ENCODE measurements around the gene NEK10.
"Not testable (repeated sequence)": the region's sequence is repeated elsewhere in the genome, so short reads cannot be mapped to it uniquely, and the experiment has no call there.

Gene NEK10

DNA sequence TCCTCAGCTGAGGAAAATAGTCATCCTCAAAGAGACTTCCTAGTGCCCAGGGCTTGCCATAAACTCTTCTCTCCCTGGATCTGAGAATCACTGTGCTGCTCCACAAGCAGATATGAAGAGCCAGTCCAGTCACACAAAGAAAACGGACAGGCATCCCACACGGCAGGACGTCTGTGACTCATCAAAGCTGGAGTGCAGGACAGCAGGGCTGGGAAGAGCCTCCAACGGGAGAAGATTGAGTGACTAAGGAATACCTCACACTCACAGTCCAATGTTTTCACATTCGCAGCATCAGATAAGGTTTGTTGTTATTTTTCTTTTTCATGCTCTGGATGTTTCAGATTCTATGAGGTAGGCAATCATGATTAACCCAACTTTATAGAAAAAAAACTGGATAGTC lies 57.8 kb downstream of the NEK10 start:
- no peak for FAIRE-seq

DNA sequence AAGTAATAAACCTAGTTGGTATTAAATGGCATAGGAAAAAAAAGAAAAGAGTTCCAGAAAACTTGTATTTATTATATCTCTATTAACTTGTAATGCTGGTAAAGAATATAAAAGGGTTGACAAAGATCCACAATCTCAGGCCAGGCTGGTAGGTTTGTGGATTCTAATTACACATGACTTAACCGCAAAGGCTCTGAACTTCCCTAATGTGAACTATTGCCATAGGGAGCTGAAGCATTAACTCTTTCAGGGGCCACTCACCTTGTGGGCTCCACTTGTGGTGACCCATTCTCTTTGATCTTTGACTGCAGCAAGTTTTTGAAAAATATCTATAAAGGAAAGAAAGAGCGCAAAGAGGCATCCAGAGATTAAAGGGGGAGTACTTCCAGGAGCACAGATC lies 58.5 kb downstream of the NEK10 start:
- FAIRE-seq: no peak

DNA sequence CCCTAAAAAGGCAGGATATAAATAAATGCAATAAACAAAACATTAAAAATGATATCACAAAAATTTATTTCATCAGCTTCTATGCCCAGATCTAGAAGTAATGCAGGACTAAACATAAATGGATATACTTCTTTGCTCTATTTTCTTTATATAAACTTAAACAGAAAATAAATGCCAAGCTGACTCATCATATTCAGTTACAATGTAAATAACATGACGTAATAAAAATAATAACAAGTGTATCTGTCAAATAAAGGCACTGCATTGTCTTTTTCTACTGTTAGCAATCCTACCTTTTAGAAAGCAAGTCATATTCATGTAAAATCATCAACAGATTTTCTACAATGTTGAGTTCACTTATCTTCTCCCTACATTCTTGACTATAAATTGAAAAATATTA lies 61.6 kb downstream of the NEK10 start:
- FAIRE-seq: no peak

DNA sequence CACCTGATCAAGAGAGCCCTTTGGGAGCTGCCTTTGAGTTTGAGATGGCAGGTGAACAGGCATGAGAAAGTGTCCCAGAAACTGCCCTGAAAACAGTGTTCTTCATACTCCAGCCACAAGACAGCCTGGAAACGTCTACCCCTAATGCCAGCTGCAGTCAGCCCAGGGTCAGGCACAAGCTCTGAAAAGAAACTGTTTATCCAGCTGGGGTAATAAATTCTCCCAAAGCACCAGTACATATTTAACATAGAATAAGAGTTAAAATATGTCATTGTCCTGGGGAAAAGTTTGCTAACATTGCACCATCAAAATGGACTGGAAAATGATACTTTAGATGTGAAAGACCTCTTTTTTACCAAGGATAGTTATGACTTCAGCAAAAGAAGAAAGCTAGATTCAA lies 66.3 kb downstream of the NEK10 start:
- FAIRE-seq: no peak

DNA sequence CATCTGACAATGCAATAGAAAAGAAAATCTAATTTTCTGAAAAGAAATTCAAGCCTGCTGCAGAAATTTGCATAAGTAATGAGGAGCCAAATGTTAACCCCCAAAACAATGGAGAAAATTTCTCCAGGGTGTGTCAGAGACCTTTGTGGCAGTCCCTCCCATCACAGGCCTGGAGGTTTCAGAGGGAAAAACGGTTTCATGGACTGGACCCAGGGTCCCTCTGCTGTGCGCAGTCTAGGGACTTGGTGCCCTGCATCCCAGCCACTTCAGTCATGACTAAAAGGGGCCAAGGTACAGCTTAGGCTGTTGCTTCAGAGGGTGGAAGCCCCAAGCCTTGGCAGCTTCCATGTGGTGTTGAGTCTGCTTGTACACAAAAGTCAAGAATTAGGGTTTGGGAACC lies 70.2 kb downstream of the NEK10 start:
- not testable (repeated sequence) for FAIRE-seq

DNA sequence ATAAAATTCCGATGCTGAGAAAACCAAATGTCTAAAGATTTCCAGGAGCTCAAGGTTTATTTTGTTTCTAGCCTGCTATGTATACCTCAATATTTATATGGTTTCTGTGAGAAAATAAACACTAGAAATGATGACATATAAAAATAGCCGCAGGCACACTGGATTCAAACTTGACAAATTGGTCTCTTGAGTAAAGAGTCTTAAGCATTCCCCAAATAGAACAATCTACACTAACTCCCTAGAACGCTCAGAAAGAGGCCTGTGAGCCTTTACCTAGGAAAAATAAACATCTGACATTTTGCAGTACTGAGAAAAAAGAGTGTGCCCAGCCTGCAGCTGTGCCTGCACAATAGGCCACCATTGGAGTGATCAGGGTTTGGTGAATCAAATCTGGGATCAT lies 75.2 kb downstream of the NEK10 start:
- no peak for FAIRE-seq

DNA sequence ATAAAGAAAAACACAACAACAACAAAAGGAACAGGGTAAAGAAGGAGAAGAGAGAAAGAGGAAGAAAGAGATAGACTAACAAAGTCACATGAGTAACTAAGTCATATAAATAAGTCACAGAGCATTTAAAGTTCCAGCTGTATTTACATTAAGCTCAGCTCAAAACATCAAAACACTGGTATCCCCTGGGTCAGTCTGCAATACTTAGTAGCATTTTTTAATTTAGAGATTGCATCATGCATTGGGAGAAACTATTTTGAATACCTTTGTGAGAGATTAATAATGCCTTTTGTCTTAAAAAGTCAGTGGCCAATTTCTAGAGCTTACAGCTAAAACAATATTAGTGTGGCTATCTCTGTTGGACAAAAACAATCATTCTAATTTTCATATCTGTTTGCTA lies 78.4 kb downstream of the NEK10 start:
- FAIRE-seq: no peak

DNA sequence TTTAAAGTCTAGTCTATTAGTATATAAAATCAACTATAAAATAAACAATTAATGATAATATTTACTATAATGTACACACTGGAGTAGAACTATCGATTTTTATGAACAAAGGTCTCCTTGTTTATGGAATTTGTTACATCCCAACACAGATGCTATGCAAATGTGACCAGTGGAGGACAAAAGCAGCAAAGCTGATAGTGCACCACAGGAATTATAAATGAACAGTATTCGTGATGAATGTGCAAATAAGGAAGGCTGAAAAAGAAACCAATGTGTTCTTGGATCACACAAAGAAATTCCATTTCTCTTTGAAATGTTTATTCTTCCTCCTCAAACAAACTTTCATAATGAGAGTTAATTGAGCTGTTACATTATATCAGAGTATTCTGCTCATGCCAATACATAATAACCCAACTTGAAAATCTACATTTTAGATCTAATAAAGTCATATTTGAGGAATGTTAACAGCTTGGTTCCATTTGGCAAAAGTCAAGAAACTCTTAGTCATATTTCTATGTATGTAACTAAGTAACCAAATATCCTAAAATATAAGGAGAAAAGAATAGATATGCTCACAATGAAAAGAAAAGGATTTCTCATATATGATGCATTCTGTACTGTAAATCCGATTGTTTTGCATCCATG lies 79.3 kb downstream of the NEK10 start:
- FAIRE-seq: no peak

DNA sequence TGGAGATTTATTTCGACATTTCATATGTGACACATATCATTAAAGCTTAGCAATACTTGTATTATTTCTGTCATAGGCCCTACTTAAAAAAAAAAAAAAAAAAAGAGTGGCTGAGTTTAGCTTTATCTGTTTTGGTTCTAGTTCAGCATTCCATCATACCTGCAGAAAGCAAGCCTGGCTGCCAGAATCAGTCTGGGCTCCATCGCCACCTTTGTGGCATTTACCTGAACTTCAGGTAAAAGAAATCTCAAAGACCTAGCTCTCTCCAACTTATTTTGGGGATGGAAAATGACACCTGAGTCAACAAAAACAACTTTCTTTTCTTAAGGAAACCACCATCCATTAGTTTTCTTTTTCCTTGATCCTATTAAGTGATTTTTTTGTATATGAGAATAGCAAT lies 82.1 kb downstream of the NEK10 start:
- FAIRE-seq: no peak

DNA sequence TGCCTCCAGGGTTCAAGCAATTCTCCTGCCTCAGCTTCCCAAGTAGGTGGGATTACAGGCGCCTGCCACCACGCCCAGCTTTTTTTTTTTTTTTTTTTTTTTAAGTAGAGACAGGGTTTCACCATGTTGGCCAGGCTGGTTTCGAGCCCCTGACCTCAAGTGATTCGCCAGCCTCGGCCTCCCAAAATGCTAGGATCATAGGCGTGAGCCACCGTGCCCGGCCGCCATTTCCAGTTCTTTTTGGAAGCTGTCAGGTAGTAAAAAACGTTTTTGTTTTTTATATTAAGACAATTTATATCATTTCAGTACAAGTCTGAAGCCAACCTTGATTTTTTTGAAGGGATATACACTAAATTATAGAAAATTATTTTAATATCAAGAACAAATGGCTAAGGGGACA lies 82.7 kb downstream of the NEK10 start:
- FAIRE-seq: not testable (repeated sequence)

DNA sequence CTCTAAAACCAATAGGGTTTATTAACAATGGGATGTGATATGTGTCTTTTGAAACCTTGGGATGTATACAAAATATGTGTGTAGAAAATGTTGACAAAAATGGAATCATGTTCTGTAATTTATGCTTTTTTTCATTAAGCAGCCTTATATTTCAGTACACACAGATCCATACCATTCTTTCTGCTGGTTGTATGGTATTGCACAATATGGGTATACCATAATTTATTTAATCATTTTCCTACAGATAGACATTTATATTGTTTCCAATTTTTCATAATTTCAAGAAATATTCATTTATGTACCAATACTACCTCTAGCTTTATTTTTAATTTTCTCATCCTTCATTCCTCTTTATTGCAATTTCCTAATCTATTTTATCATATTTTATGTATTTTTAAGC lies 83.5 kb downstream of the NEK10 start:
- FAIRE-seq: no peak

DNA sequence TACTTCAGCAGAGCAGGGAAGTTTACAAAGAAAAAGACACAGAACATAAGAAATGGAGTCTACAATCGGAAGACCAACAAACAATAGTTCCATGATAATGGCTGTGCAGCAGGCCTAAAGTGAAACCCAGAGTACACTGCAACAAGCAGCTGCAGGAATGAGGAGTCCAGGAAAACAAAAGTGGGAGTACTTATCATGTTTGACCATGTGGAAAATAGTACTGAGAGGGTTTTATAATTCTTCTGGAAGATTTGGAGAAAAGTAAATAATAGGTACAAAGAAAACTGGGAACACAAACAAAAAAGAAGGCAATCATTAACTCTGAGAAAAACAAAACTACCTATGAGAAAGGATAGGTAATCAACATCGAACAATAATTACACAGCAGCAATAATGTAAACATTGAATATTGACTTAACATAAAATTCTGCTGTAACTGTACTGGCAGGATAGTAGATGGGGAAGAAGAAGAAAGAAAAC lies 87.5 kb downstream of the NEK10 start:
- no peak for FAIRE-seq

DNA sequence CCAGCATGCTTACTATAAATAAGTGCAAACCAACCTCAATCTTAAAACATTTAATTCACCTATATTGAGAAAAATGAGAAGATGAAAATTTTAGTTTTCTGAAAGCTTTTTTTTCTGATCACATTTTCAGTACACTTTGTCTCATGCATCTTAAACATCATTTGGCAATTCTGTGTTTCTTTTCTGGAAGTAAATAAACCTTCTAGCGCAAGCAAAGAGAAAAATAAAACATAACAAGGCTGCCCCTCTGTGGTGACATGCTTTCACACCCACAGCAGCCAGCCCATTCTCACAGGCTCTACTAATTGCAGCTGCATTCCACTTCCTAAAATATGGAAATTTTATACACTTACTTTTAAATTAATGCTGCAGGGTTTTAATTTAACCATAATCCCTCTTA lies 90.1 kb downstream of the NEK10 start:
- FAIRE-seq: peak; percentile 94

DNA sequence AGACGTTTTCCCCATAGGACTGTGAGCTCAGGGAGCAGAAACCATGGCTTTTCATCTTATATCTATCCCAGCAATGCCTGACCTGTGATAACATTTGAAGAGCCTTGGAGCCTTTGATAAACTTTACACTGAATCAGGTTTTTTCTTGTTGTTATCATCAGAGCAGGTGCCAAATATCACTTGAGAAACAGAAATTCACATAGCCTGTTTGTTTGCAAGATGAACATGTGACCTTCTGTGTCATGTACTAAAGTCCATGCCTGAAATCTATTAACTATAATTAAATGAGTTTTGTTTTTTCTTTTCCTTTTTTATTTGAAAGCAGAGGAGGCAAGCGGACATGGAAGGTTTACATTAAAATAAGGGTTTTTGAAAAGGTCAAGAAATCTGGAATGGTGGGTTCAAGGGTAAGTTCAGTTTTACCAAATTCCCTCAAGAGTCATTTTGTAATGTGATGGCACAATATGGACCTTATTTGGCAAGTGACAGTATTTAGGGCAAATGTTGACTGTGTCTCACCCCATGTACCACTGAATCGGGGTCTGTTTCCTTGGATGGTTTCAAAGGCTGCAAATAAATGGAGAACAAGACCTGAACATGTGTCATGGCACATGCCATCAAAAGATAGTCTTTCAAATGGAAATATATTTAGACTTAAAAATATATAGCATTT lies 90.7 kb downstream of the NEK10 start:
- FAIRE-seq: no peak

DNA sequence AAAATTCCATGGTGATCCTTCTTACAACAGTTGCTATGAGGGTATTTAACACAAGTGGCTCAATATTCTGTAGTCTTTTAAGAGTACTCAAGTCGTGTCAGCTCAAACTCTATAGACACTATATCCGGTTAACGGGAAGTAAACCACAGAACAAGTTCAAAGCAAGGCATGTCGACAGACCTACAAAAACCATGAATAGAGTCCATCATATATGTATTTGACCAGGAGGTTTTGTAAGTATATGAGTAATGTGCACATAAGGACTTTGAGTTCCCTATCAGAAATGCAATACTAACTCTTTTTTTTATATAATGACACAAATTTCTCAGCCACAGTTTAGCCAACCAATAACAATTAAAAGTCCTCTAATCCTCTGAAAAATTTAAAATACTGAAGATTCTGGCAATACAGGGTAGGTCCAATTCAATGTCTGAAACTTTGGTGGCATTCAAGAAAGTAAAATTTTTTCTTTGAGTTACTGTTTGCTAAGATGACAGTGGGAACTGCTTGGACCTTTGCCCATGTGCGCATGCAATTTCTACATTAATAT lies 93.7 kb downstream of the NEK10 start:
- no peak for FAIRE-seq

DNA sequence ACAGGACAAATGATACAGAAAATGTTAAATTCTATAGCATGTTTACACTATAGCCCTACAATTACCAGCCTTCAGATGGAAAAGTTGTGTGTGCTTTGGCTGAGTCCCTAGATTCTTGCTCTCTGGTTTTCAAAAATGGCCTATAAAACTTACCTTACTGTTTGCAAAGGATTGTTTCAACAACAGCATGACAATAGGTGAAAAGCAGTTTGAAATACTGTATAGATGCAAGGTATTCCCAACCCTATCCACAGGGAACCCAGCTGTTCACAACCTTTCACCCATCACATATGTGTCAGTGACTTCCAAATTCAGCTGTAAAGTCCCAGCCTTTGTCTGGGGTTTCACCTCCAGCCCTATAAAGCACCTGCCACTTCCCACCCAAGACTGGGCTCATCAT lies 97.3 kb downstream of the NEK10 start:
- no peak for FAIRE-seq

DNA sequence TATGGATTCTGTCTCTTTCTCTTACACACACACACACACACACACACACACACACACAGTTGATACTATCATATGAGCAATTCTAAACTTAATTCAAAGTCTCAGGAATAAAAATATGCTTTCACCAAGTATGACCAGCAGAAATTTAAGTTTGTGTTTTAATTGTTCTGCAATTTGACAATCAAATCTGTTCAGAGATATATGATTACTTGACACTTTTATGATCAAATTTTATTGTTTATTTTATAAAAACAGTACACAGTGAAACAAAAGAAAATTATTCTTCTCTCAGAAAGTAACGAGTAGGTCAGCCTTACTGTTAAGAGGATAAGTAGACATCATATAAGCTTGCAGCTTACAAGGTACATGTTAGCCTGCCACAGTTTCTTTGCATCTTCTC lies 114.3 kb downstream of the NEK10 start:
- FAIRE-seq: no peak

DNA sequence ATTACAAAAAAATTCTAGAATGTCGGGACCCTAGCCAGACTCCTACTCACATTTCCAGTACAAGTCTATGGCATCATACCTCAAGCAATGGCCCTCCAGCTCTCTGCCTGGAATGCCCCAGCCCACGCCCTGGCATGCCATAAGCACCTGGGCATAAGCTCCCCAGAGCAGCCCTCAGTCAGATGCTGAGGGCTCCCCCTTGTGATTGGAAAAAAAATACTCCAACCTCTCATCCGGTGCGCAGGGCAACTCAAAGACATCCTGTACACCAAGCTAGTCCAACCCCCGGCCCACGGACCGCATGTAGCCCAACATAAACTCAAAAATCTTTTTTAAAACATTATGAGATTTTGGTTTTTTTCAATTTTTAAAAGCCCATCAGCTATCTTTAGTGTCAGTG lies 115.4 kb downstream of the NEK10 start:
- FAIRE-seq: no peak

DNA sequence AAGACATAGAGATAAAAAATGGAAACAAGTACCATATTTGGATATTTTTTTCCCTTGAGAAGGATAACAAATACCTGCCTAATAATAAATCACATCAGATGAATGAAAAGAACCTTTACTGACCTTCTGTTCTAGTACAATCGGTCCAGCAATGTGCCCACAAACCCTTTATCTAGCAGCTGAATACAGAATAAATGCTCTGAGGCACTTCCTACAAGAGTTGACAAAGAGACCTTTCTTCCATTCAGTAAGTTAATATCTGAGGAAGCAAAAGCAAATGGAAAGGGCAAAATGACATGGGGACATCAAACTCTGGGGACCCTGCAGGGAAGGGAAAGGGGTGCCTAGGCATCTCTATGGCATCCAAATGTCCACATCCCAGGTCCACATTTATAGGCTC lies 115.8 kb downstream of the NEK10 start:
- no peak for FAIRE-seq

DNA sequence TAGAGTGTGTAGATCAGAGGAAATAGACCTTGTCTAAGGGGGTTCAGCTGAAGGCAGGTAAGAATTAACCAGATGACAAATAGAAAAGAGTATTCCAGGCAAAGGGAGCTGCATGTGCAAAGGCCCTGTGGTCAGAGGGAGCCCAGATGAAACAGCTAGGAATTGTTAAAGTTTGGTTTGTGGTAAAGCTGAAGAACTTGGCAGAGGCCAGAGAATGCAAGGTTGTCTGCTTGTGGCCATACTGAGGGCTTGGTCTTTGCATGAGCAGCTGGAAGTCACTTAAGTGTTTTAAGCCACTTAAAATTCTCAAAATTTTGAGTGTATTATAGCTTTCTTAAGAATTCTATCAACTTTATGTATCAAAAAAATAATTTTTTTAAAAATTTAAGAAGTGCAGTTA lies 116.5 kb downstream of the NEK10 start:
- no peak for FAIRE-seq

DNA sequence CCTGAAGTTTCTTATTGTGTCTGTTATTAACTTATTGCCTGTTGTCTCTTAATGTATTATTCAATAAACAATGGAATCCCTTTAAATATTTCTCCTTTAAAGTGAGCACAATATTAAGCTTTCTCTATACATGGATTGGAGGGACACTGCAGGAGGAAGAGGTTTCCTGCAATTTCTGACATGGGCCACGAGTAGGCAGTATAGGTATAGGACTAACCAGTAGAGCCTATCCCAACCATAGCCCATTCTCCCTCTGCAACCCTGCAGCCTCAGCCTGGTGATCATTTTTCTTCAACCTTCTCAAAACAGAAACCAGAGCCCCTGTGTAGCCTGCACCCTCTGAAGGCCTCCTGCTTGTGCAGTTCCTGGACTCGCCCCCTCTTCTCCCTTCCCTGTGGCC lies 124.8 kb downstream of the NEK10 start:
- no peak for FAIRE-seq

DNA sequence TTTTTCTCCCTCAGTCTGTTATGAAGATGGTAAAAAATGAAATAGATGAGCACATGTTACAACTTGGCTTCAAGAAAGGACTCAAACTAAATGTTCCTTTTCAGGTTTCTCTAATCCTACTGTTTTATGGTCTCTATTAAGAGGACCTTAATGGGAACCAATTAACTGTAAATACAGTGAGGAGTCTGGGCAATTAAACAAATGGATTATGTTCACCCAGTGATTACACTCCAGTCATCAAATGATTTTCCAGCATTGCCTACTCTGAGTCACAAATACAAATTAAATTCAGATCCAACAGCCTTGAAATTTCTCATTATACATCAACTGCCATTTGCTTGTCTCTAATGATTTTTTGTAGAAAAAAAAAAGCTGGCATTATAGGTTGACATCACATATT lies 129.2 kb downstream of the NEK10 start:
- no peak for FAIRE-seq

DNA sequence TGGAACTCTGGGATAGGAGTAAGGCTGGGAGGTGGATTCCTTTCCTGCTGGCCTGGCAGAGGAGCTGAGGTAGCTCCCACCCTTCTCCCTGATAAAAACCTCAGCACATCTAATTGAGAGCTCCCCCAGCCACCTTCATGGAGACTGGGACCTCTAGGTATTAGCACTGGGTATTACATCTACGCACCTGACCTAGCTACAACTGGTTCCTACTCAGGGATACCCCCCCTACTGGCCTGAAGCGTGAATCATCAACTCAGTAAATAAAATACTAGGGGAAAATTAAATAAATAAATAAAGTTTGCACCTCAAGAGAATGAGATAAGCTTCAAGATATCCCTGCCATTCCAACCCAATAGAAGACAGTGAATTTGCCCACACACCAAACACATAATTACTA lies 140.4 kb downstream of the NEK10 start:
- FAIRE-seq: no peak

DNA sequence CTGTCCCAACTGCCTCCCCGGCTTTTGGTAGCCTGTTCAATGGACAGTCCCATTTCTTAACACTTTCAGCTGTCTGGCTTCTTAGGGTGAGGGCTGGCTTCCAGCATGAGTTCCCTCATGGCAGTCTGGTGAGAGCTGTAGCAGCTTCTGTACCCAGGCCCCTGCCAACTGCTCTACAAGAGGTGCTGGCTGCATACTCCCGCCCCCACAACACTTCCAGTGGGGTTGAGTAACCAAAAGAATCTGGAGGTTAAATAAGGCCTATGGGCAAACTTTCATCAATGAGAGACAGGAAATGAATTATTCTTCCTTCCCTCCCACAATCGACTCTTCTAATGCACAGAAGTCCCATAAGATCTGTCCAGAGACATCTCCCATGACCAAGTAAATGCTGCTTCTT lies 145.0 kb downstream of the NEK10 start:
- no peak for FAIRE-seq
